Osteoblast (primary cell): Measurements from ENCODE around the gene ASTL. TPM values are rescaled to one million over a fixed set of nuclear protein-coding genes. Genes with fewer than 3 reads are reported as not detected.

Experiments used
- DNase-seq: peaks from one replicate; pipeline ENCODE4 v3.0.0; 2011; ENCODE audit warnings: low spot score, mixed read lengths; ENCODE audit not compliant: insufficient read length; ENCODE audit errors: missing footprints
- H2AFZ ChIP-seq: 2 replicates; pipeline ENCODE4 v1.6.0; 2011; ENCODE audit warnings: mild to moderate bottlenecking, low read length
- H3K27ac ChIP-seq: 2 replicates; pipeline ENCODE4 v1.5.1; 2011; ENCODE audit warnings: mild to moderate bottlenecking, low read depth, low read length, moderate library complexity
- H3K27me3 ChIP-seq: 2 replicates; pipeline ENCODE4 v1.6.0; 2012; ENCODE audit warnings: mild to moderate bottlenecking, control low read depth, inconsistent platforms, low read length, moderate library complexity; ENCODE audit not compliant: insufficient read depth
- H3K36me3 ChIP-seq: 2 replicates; pipeline ENCODE4 v1.5.1; 2011; ENCODE audit warnings: mild to moderate bottlenecking, low read length, control low read depth, moderate library complexity; ENCODE audit not compliant: insufficient read depth
- H3K4me1 ChIP-seq: 2 replicates; pipeline ENCODE4 v1.5.1; 2011; ENCODE audit warnings: mild to moderate bottlenecking, low read length, control low read depth, moderate library complexity; ENCODE audit not compliant: insufficient read depth
- H3K4me2 ChIP-seq: 2 replicates; pipeline ENCODE4 v1.6.0; 2011; ENCODE audit warnings: mild to moderate bottlenecking, low read length; ENCODE audit not compliant: insufficient read depth
- H3K4me3 ChIP-seq: fragments of 200-600 bp; sonication (generic); 3 replicates; pipeline ENCODE4 v1.5.1; 2012; ENCODE audit warnings: mild to moderate bottlenecking, low read length, inconsistent platforms; ENCODE audit not compliant: insufficient read depth
- H3K79me2 ChIP-seq: 2 replicates; pipeline ENCODE4 v1.6.0; 2012; ENCODE audit warnings: mild to moderate bottlenecking, low read length, control low read depth, inconsistent platforms; ENCODE audit not compliant: insufficient read depth
- H3K9me3 ChIP-seq: 2 replicates; pipeline ENCODE4 v1.5.1; 2011; ENCODE audit warnings: low read depth, low read length, control low read depth
- H4K20me1 ChIP-seq: 2 replicates; pipeline ENCODE4 v1.6.0; 2012; ENCODE audit warnings: mild to moderate bottlenecking, low read length, control low read depth; ENCODE audit not compliant: insufficient read depth
- total RNA-seq: library from RNA; depleted of rRNA; stranded (reverse); fragments of >200 nt; gene quantifications from 2 replicates; pipeline ENCODE4 v1.2.3, GENCODE V29; 2012
- TF ChIP-seq, protein P1 (sequence below): IDR thresholded peaks from 2 replicates; pipeline ENCODE4 v1.5.1; 2011; ENCODE audit warnings: mild to moderate bottlenecking, low read depth, low read length, moderate library complexity; ENCODE audit errors: extremely low read depth

The ASTL gene
- total RNA-seq, 1 donor, result not detected

- no peak overlapping the region for H3K4me2 ChIP-seq
- no peaks in the 10 kb centered on the region for H3K4me1 ChIP-seq
- H3K79me2 ChIP-seq, result no peaks in the 10 kb centered on the region
- no peak overlapping the region for H3K4me3 ChIP-seq
- peaks cover 5% of the 10 kb centered on the region for H3K9me3 ChIP-seq
- TF ChIP-seq, protein P1, sequence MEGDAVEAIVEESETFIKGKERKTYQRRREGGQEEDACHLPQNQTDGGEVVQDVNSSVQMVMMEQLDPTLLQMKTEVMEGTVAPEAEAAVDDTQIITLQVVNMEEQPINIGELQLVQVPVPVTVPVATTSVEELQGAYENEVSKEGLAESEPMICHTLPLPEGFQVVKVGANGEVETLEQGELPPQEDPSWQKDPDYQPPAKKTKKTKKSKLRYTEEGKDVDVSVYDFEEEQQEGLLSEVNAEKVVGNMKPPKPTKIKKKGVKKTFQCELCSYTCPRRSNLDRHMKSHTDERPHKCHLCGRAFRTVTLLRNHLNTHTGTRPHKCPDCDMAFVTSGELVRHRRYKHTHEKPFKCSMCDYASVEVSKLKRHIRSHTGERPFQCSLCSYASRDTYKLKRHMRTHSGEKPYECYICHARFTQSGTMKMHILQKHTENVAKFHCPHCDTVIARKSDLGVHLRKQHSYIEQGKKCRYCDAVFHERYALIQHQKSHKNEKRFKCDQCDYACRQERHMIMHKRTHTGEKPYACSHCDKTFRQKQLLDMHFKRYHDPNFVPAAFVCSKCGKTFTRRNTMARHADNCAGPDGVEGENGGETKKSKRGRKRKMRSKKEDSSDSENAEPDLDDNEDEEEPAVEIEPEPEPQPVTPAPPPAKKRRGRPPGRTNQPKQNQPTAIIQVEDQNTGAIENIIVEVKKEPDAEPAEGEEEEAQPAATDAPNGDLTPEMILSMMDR, result no peak
- peaks cover 13% of the 10 kb centered on the region for H3K27me3 ChIP-seq
- no peaks in the 10 kb centered on the region for H3K36me3 ChIP-seq
- no peak overlapping the region for H2AFZ ChIP-seq
- peak; percentile 49 for DNase-seq
- H3K27ac ChIP-seq, result no peak overlapping the region
- H4K20me1 ChIP-seq, result no peaks in the 10 kb centered on the region
These were observed 30.2 kb downstream of the ASTL start for GRCh38 chr2:96108151-96108540.

DNA sequence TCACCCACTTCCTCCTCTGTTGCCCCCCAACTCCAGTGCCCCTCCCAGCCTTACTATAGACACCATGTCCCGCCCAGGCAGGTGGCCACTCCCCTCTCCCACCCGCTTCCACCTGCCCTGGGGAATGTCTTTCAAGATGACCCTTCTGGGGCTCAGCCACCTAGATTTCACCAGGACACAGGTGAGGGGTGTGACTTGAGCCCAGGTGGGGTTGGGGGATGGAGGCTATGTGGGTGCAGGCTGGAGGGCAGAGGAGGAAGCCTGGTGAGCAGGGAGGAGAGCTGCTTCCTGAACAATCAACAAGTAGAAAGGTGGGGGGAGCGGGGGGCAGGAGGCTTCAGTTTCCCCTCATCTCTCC is 30.6 kb downstream of the ASTL start:
- H3K4me1 ChIP-seq, result no peaks in the 10 kb centered on the region
- no peak overlapping the region for H2AFZ ChIP-seq
- H3K27me3 ChIP-seq, result peaks cover 13% of the 10 kb centered on the region
- no peak overlapping the region for H3K4me3 ChIP-seq
- H3K27ac ChIP-seq, result no peak overlapping the region
- TF ChIP-seq, protein P1, result no peak
- no peak overlapping the region for H3K4me2 ChIP-seq
- no peaks in the 10 kb centered on the region for H3K36me3 ChIP-seq
- no peaks in the 10 kb centered on the region for H4K20me1 ChIP-seq
- H3K79me2 ChIP-seq, result no peaks in the 10 kb centered on the region
- peak; percentile 60 for DNase-seq
- H3K9me3 ChIP-seq, result peaks cover 5% of the 10 kb centered on the region

GRCh38 chr2:96106991-96107707 is 31.2 kb downstream of the ASTL start:
- Histone ChIP-seq H2AFZ (no peak overlapping the region), H3K4me1 (no peaks in the 10 kb centered on the region), H3K27me3 (peaks cover 13% of the 10 kb centered on the region), H4K20me1 (no peaks in the 10 kb centered on the region), H3K79me2 (no peaks in the 10 kb centered on the region), H3K4me3 (no peak overlapping the region), H3K9me3 (peaks cover 5% of the 10 kb centered on the region), H3K27ac (no peak overlapping the region), H3K36me3 (no peaks in the 10 kb centered on the region), H3K4me2 (no peak overlapping the region)
- DNase-seq, result peak; percentile 75
- TF ChIP-seq, protein P1, result no peak

DNA sequence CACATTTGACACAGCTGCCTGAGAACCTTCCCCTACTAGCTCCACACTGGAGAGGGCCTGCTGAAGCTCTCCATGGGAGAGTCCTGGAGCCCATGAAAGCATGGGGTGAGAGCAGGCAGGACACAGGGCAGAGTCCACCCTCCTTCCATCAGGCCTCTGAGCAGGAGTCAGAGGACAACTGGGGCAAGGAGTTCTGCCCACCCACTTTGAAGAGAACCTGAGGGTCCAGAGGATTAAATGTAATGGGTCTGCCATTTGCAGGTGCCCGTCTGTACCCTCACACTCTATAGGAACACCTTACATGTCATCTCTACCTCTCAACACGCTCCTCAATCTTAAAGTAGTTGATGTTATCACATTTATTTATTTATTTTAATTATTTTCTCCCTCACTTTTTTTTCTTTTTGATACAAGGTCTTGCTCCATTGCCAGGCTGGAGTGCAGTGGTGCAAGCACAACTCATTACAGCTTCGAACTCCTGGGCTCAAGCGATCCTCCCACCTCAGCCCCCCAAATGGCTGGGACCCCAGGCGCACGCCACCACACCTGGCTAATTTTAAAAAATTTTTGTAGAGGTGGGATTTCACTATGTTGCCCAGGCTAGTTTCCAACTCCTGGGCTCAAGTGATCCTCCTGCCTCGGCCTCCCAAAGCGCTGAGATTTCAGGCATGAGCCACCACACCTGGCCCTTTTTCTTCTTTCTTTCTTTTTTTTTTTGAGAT is 32.1 kb downstream of the ASTL start:
- TF ChIP-seq, protein P1, result no peak
- Histone ChIP-seq H2AFZ (no peak overlapping the region), H4K20me1 (no peaks in the 10 kb centered on the region), H3K36me3 (no peaks in the 10 kb centered on the region), H3K4me2 (no peak overlapping the region), H3K4me1 (no peaks in the 10 kb centered on the region), H3K79me2 (no peaks in the 10 kb centered on the region), H3K27me3 (peaks cover 9% of the 10 kb centered on the region), H3K9me3 (peaks cover 5% of the 10 kb centered on the region), H3K4me3 (no peak overlapping the region), H3K27ac (no peak overlapping the region)
- DNase-seq, result peak; percentile 51
